GM12878 (cell line): ENCODE results near the gene DPH7. TPM values are rescaled to one million over a fixed set of nuclear protein-coding genes. Genes with fewer than 3 reads are reported as not detected.
"Not testable (repeated sequence)": the region's sequence is repeated elsewhere in the genome, so short reads cannot be mapped to it uniquely, and the experiment has no call there.

Source experiments
- ATAC-seq: fragments of 200-7000 bp; cut with Tn5 transposase; 3 replicates; pipeline ENCODE4 v1.9.1; 2020; ENCODE audit warnings: mild to moderate bottlenecking, moderate library complexity
- BruUV-seq: library from RNA; stranded (reverse); fragments of 400-500 nt; replicated peaks from 2 replicates; lab custom pipeline; 2021; lab: Mats Ljungman, UMichigan
- CTCF ChIA-PET: fragments of 300-600 bp; sonication (Branson Sonifier 250); formaldehyde crosslinking; extraction: SDS; loops from one replicate; lab custom pipeline; 2021; ENCODE audit warnings: inconsistent platforms; lab: Yijun Ruan, JAX
- POLR2A ChIA-PET: fragments of 350-600 bp; formaldehyde crosslinking; extraction: SDS; loops from one replicate; lab custom pipeline; 2021; ENCODE audit warnings: inconsistent platforms; lab: Charles Lee
- RAD21 ChIA-PET: fragments of 300-600 bp; sonication (Branson Sonifier 250); formaldehyde crosslinking; loops from one replicate; lab custom pipeline; 2023; ENCODE audit warnings: antibody characterized with exemption; ENCODE audit not compliant: unreplicated experiment; lab: Charles Lee
- SMC1A ChIA-PET: fragments of 300-600 bp; sonication (Branson Sonifier 250); formaldehyde crosslinking; loops from one replicate; lab custom pipeline; 2023; ENCODE audit not compliant: unreplicated experiment, uncharacterized antibody; lab: Charles Lee
- DNase-seq: peaks from one replicate; pipeline ENCODE4 v3.0.0-alpha.2; 2011; ENCODE audit warnings: low read depth, low spot score
- FAIRE-seq: peaks from 3 replicates; lab custom pipeline; 2011; peaks lifted over from hg19 to GRCh38; lab: Jason Lieb, UNC
- H2AFZ ChIP-seq: 2 replicates; pipeline ENCODE4 v1.6.0; 2011; ENCODE audit warnings: low read depth, low read length, control low read depth; ENCODE audit not compliant: control insufficient read depth
- H3K27ac ChIP-seq: 2 replicates; pipeline ENCODE4 v1.5.1; 2011; ENCODE audit warnings: control low read depth; ENCODE audit not compliant: control insufficient read depth, insufficient read depth
- H3K27me3 ChIP-seq, 2 experiments: replicated peaks in 1 of 2; 2 replicates each; pipeline versions ENCODE4 v1.6.0 to v1.6.1; 2011; ENCODE audit warnings: low read length in 1 of 2; ENCODE audit not compliant: control insufficient read depth in 2 of 2, insufficient read depth in 2 of 2
- H3K36me3 ChIP-seq, 2 experiments: 2 replicates each; pipeline ENCODE4 v1.5.1; 2011; ENCODE audit warnings: low read length in 1 of 2; ENCODE audit not compliant: control insufficient read depth in 2 of 2, insufficient read depth in 2 of 2
- H3K4me1 ChIP-seq: 2 replicates; pipeline ENCODE4 v1.6.1; 2011; ENCODE audit warnings: mild to moderate bottlenecking, low read length, moderate library complexity, mixed read lengths; ENCODE audit not compliant: control insufficient read depth, insufficient read depth
- H3K4me2 ChIP-seq: 2 replicates; pipeline ENCODE4 v1.6.0; 2011; ENCODE audit warnings: control low read depth; ENCODE audit not compliant: control insufficient read depth, insufficient read depth
- H3K4me3 ChIP-seq: fragments of 200-600 bp; sonication (generic); 2 replicates; pipeline ENCODE4 v1.5.1; 2016
- H3K79me2 ChIP-seq: 2 replicates; pipeline ENCODE4 v1.6.0; 2011; ENCODE audit warnings: low read length; ENCODE audit not compliant: control insufficient read depth, insufficient read depth
- H3K9ac ChIP-seq: 2 replicates; pipeline ENCODE4 v1.8.0; 2011; ENCODE audit warnings: low read length, control low read depth, mixed read lengths; ENCODE audit not compliant: control insufficient read depth, insufficient read depth
- H3K9me3 ChIP-seq: replicated peaks from 3 replicates; pipeline ENCODE4 v1.5.1; 2011; ENCODE audit warnings: mild to moderate bottlenecking, low read length; ENCODE audit not compliant: control insufficient read depth, insufficient read depth
- H4K20me1 ChIP-seq: 2 replicates; pipeline ENCODE4 v1.6.0; 2011; ENCODE audit not compliant: control insufficient read depth, insufficient read depth
- MTA2 ChIP-seq: fragments of 450-650 bp; IDR thresholded peaks from 2 replicates; pipeline ENCODE4 v1.6.1; 2016; ENCODE audit warnings: low read depth, mild to moderate bottlenecking, moderate library complexity
- RELA ChIP-seq: fragments of 450-650 bp; IDR thresholded peaks from 2 replicates; pipeline ENCODE4 v1.8.0; 2014; ENCODE audit warnings: borderline replicate concordance; ENCODE audit not compliant: partially characterized antibody
- RUNX3 ChIP-seq: IDR thresholded peaks from 2 replicates; pipeline ENCODE4 v1.6.1; 2012; ENCODE audit warnings: low read length, inconsistent platforms
- WGBS: methylation state at CpG from one replicate; pipeline ENCODE4 v1.1.6; 2016; ENCODE audit warnings: low lambda C conversion rate; ENCODE audit not compliant: insufficient replicate concordance, insufficient coverage; ENCODE audit errors: missing lambda C conversion rate; 5-methylcytosine and 5-hydroxymethylcytosine counted together
- in situ Hi-C: fragments of 300-500 bp; cut with MboI; formaldehyde crosslinking; loops from 9 replicates; pipeline ENCODE4 v1.14.3; 2018; ENCODE audit warnings: mixed read lengths
- intact Hi-C: fragments of 100-400 bp; cut with micrococcal nuclease; formaldehyde crosslinking; loops from one replicate; pipeline ENCODE4 v1.14.2; 2022; ENCODE audit not compliant: unreplicated experiment
- polyA plus RNA-seq, 11 experiments: library from polyadenylated mRNA; depleted of rRNA in 4 of 11; unstranded in 6 of 11; stranded (reverse) in 5 of 11; fragments of >200 nt; fragmentation: Nextera tagmentation in 4 of 11; fragmentation: Illumina TruSeq in 1 of 11; extraction: Ambion mirVana in 4 of 11; extraction: Trizol in 1 of 11; gene quantifications; 1 replicate in 1 of 11; 2 replicates in 10 of 11; pipeline versions ENCODE4 v1.2.1 to v1.2.3, GENCODE V29; 2011 to 2016; ENCODE audit warnings: inconsistent platforms in 2 of 11, missing spikeins in 2 of 11, low read depth in 1 of 11
- total RNA-seq, 4 experiments: library from RNA; depleted of rRNA in 3 of 4; stranded (reverse); fragments of >200 nt in 3 of 4; fragmentation: Illumina TruSeq in 1 of 4; extraction: Trizol in 1 of 4; gene quantifications; 2 replicates each; pipeline versions ENCODE4 v1.2.1 to v1.2.3, GENCODE V29; 2013 to 2021
- TF ChIP-seq, protein P1 (sequence below): fragments of 450-650 bp; IDR thresholded peaks from 2 replicates; pipeline ENCODE4 v1.6.1; 2017; ENCODE audit warnings: mild to moderate bottlenecking

DPH7 gene
- total and polyA plus RNA-seq, 10 of the 15 experiments (the other 5 are each of a cell fraction or from before 2014, with no cell fraction given) = 8.7 to 40.0 (median 28.1) TPM

GRCh38 chr9:137569609-137570203, 9.0 kb downstream of the DPH7 start (continued):
- TF ChIP-seq MTA2 (no peak), RELA (no peak), RUNX3 (no peak)
- TF ChIP-seq, protein P1, sequence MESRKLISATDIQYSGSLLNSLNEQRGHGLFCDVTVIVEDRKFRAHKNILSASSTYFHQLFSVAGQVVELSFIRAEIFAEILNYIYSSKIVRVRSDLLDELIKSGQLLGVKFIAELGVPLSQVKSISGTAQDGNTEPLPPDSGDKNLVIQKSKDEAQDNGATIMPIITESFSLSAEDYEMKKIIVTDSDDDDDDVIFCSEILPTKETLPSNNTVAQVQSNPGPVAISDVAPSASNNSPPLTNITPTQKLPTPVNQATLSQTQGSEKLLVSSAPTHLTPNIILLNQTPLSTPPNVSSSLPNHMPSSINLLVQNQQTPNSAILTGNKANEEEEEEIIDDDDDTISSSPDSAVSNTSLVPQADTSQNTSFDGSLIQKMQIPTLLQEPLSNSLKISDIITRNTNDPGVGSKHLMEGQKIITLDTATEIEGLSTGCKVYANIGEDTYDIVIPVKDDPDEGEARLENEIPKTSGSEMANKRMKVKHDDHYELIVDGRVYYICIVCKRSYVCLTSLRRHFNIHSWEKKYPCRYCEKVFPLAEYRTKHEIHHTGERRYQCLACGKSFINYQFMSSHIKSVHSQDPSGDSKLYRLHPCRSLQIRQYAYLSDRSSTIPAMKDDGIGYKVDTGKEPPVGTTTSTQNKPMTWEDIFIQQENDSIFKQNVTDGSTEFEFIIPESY = no peak
- TF ChIP-seq, all 136 proteins: peak for 0

DNA sequence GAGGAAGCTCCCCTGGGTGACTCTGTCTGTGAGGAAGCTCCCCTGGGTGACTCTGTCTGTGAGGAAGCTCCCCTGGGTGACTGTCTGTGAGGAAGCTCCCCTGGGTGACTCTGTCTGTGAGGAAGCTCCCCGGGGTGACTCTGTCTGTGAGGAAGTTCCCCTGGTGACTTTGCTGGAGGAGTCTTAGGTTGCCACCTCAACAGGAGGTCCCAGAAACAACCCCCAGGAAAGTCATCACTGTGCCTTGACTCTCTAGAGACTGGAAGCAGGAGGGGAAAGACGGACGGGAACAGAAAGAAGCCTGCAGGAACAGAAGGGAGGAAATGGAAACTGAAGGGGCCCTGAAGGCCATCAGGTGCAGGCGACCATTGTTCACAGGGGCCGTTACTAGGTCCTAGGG, 10.3 kb downstream of the DPH7 start:
- H3K27ac ChIP-seq, ATAC-seq, H2AFZ ChIP-seq, H3K9me3 ChIP-seq, H3K79me2 ChIP-seq, POLR2A ChIA-PET, H3K4me3 ChIP-seq, RAD21 ChIA-PET, SMC1A ChIA-PET, FAIRE-seq, H3K9ac ChIP-seq, H3K4me1 ChIP-seq, intact Hi-C loops, H3K4me2 ChIP-seq, in situ Hi-C loops, BruUV-seq, H4K20me1 ChIP-seq, CTCF ChIA-PET, DNase-seq, H3K27me3 ChIP-seq: not testable (repeated sequence)
- 93% methylated on average over 5 of the region's 5 CpGs for WGBS
- peaks cover 2 to 15% of the 10 kb centered on the region in 2 experiments for H3K36me3 ChIP-seq
